ENCODE measurements around the gene MED7.
A peak's percentile ranks its signal among the peaks of the same experiment; 100 is the strongest.
"Not testable (repeated sequence)": the region's sequence is repeated elsewhere in the genome, so short reads cannot be mapped to it uniquely, and the experiment has no call there.

The MED7 gene

GRCh38 chr5:157142317-157143126 lies at the start of gene MED7:
Gene MED7, minus strand, starts transcription at chr5:157142865. Its CDS starts 3,434 bp downstream, at chr5:157139431.
- DNase-seq: peak; percentile 89 to 99

- no peak for DNase-seq
These were observed 46.6 kb upstream of the MED7 start for GRCh38 chr5:157189223-157189622.

- DNase-seq: no peak
These were observed 45.6 kb upstream of the MED7 start for GRCh38 chr5:157188270-157188669.

- DNase-seq: no peak
These were observed 44.5 kb upstream of the MED7 start for GRCh38 chr5:157187046-157187754.

- no peak for DNase-seq
These were observed 43.8 kb upstream of the MED7 start for GRCh38 chr5:157186309-157187045.

GRCh38 chr5:157185122-157185521 lies 42.5 kb upstream of the MED7 start:
- not testable (repeated sequence) for DNase-seq

GRCh38 chr5:157184117-157184670 lies 41.5 kb upstream of the MED7 start:
- no peak for DNase-seq

- DNase-seq: no peak
These were observed 39.6 kb upstream of the MED7 start for GRCh38 chr5:157182143-157182757.

GRCh38 chr5:157180374-157181264 lies 38.0 kb upstream of the MED7 start, which contains the start of gene ITK:
Gene ITK, plus strand, starts transcription at chr5:157180840. Its CDS starts 138 bp downstream, at chr5:157180978.
- no peak for DNase-seq

- no peak for DNase-seq
These were observed 36.3 kb upstream of the MED7 start for GRCh38 chr5:157178966-157179365.

GRCh38 chr5:157177953-157178352 lies 35.3 kb upstream of the MED7 start:
- DNase-seq: no peak

- DNase-seq: no peak
These were observed 32.5 kb upstream of the MED7 start for GRCh38 chr5:157175071-157175612.

GRCh38 chr5:157172403-157172802 lies 29.7 kb upstream of the MED7 start:
- no peak for DNase-seq

- no peak for DNase-seq
These were observed 25.6 kb upstream of the MED7 start for GRCh38 chr5:157168286-157168685.

- DNase-seq: no peak
These were observed 24.6 kb upstream of the MED7 start for GRCh38 chr5:157167214-157167621.

- DNase-seq: no peak
These were observed 23.8 kb upstream of the MED7 start, which contains the start of gene GARIN3 for GRCh38 chr5:157166214-157167213. Gene GARIN3, minus strand, starts transcription at chr5:157166264. Its CDS starts 96 bp downstream, at chr5:157166168.

- DNase-seq: no peak
These were observed 23.0 kb upstream of the MED7 start for GRCh38 chr5:157165668-157166067.

- no peak for DNase-seq
These were observed 22.6 kb upstream of the MED7 start for GRCh38 chr5:157165261-157165660.

GRCh38 chr5:157164521-157164920 lies 21.9 kb upstream of the MED7 start:
- DNase-seq: no peak

All from NCI-H524 (cell line).